IMR-90 (cell line): ENCODE measurements around the gene HACD4. TPM values are rescaled to one million over a fixed set of nuclear protein-coding genes. Genes with fewer than 3 reads are reported as not detected.

ENCODE experiments used
- ATAC-seq: fragments of 200-7000 bp; cut with Tn5 transposase; 2 replicates; pipeline ENCODE4 v1.9.1; 2020; ENCODE audit warnings: low read depth, mild to moderate bottlenecking, moderate library complexity
- BruUV-seq: library from RNA; stranded (reverse); fragments of 400-500 nt; replicated peaks from 2 replicates; lab custom pipeline; 2021; lab: Mats Ljungman, UMichigan
- CTCF ChIA-PET: fragments of 300-600 bp; formaldehyde crosslinking; extraction: SDS; loops from one replicate; lab custom pipeline; 2021; ENCODE audit warnings: antibody characterized with exemption; lab: Yijun Ruan, JAX
- POLR2A ChIA-PET: fragments of 300-600 bp; sonication (Branson Sonifier 250); formaldehyde crosslinking; loops from one replicate; lab custom pipeline; 2022; ENCODE audit warnings: antibody characterized with exemption; ENCODE audit not compliant: unreplicated experiment; lab: Charles Lee
- DNase-seq: peaks from one replicate; pipeline ENCODE4 v3.0.0; 2013
- H2AFZ ChIP-seq: replicated peaks from 2 replicates; pipeline ENCODE3; 2013; ENCODE audit warnings: low read length, mild to moderate bottlenecking; ENCODE audit not compliant: poor library complexity
- H2AK5ac ChIP-seq: 2 replicates; pipeline ENCODE4 v1.6.1; 2013; ENCODE audit warnings: low read depth, low read length, inconsistent platforms
- H2AK9ac ChIP-seq: replicated peaks from 2 replicates; pipeline ENCODE3; 2013; ENCODE audit warnings: mild to moderate bottlenecking, low read depth, low read length, moderate library complexity; ENCODE audit not compliant: poor library complexity
- H2BK120ac ChIP-seq: 2 replicates; pipeline ENCODE4 v1.6.1; 2013; ENCODE audit warnings: low read depth, low read length, inconsistent platforms
- H2BK15ac ChIP-seq: 3 replicates; pipeline ENCODE4 v1.6.1; 2013; ENCODE audit warnings: low read depth, low read length, inconsistent platforms
- H2BK20ac ChIP-seq: 2 replicates; pipeline ENCODE4 v1.6.1; 2013; ENCODE audit warnings: low read depth, mild to moderate bottlenecking, inconsistent platforms, low read length, moderate library complexity
- H2BK5ac ChIP-seq: 2 replicates; pipeline ENCODE4 v1.6.1; 2013; ENCODE audit warnings: mild to moderate bottlenecking, low read depth, low read length, inconsistent platforms; ENCODE audit not compliant: poor library complexity, severe bottlenecking
- H3K14ac ChIP-seq: replicated peaks from 2 replicates; pipeline ENCODE4 v1.6.1; 2013; ENCODE audit warnings: low read depth, low read length, inconsistent platforms
- H3K18ac ChIP-seq: 2 replicates; pipeline ENCODE4 v1.6.1; 2013; ENCODE audit warnings: low read depth, low read length, control low read depth
- H3K23ac ChIP-seq: 2 replicates; pipeline ENCODE4 v1.6.1; 2013; ENCODE audit warnings: low read depth, low read length, inconsistent platforms
- H3K27ac ChIP-seq: 2 replicates; pipeline ENCODE4 v1.5.1; 2013; ENCODE audit warnings: mild to moderate bottlenecking, control low read depth, low read length; ENCODE audit not compliant: insufficient read depth
- H3K27me3 ChIP-seq: 2 replicates; pipeline ENCODE4 v1.6.1; 2013; ENCODE audit warnings: low read length; ENCODE audit not compliant: control insufficient read depth, insufficient read depth
- H3K36me3 ChIP-seq: 2 replicates; pipeline ENCODE4 v1.6.1; 2013; ENCODE audit warnings: low read length, mixed read lengths; ENCODE audit not compliant: control insufficient read depth, insufficient read depth
- H3K4ac ChIP-seq: 2 replicates; pipeline ENCODE4 v1.6.1; 2013; ENCODE audit warnings: low read depth, low read length, inconsistent platforms
- H3K4me1 ChIP-seq: 2 replicates; pipeline ENCODE4 v1.6.1; 2013; ENCODE audit warnings: low read length, mixed read lengths; ENCODE audit not compliant: control insufficient read depth, insufficient read depth
- H3K4me2 ChIP-seq: 2 replicates; pipeline ENCODE4 v1.6.1; 2013; ENCODE audit warnings: low read depth, mild to moderate bottlenecking, control low read depth, low read length, moderate library complexity
- H3K4me3 ChIP-seq: 2 replicates; pipeline ENCODE4 v1.5.1; 2013; ENCODE audit warnings: low read depth, mild to moderate bottlenecking, control low read depth, low read length, moderate library complexity; ENCODE audit not compliant: insufficient read depth
- H3K56ac ChIP-seq: 2 replicates; pipeline ENCODE4 v1.6.1; 2013; ENCODE audit warnings: low read length, inconsistent platforms; ENCODE audit not compliant: insufficient read depth; ENCODE audit errors: extremely low read depth
- H3K79me1 ChIP-seq, 2 experiments: 2 replicates each; pipeline ENCODE4 v1.6.1; 2013; ENCODE audit warnings: low read length in 2 of 2, inconsistent platforms in 1 of 2, low read depth in 1 of 2
- H3K9ac ChIP-seq: 2 replicates; pipeline ENCODE4 v1.6.1; 2013; ENCODE audit warnings: low read depth, low read length, control low read depth
- H3K9me1 ChIP-seq: 2 replicates; pipeline ENCODE4 v1.6.1; 2013; ENCODE audit warnings: low read length, inconsistent platforms; ENCODE audit not compliant: insufficient read depth
- H3K9me3 ChIP-seq: 2 replicates; pipeline ENCODE4 v1.6.1; 2013; ENCODE audit warnings: low read length; ENCODE audit not compliant: control insufficient read depth, insufficient read depth
- H4K20me1 ChIP-seq: 2 replicates; pipeline ENCODE4 v1.6.1; 2013; ENCODE audit warnings: low read length, inconsistent platforms; ENCODE audit not compliant: insufficient read depth
- H4K5ac ChIP-seq: 2 replicates; pipeline ENCODE4 v1.6.1; 2013; ENCODE audit warnings: mild to moderate bottlenecking, low read depth, low read length, control low read depth
- H4K8ac ChIP-seq, 2 experiments: 2 replicates each; pipeline ENCODE4 v1.6.1; 2013; ENCODE audit warnings: low read depth in 2 of 2, low read length in 2 of 2, control low read depth in 1 of 2, inconsistent platforms in 1 of 2
- H4K91ac ChIP-seq: 2 replicates; pipeline ENCODE4 v1.6.1; 2013; ENCODE audit warnings: low read depth, low read length, inconsistent platforms; ENCODE audit not compliant: insufficient read depth
- CHD1 ChIP-seq: IDR thresholded peaks from 2 replicates; pipeline ENCODE4 v1.6.1; 2012; ENCODE audit warnings: low read depth, low read length, improper control_type of control experiment
- ELK1 ChIP-seq: fragments of 150-350 bp; IDR thresholded peaks from 2 replicates; pipeline ENCODE4 v1.6.1; 2016; ENCODE audit warnings: low read depth, mild to moderate bottlenecking, low read length, moderate library complexity, borderline replicate concordance
- MAFK ChIP-seq: IDR thresholded peaks from 2 replicates; pipeline ENCODE4 v1.6.1; 2012; ENCODE audit warnings: low read depth, low read length, improper control_type of control experiment
- NFE2L2 ChIP-seq: fragments of 150-350 bp; IDR thresholded peaks from 2 replicates; pipeline ENCODE4 v1.6.1; 2016; ENCODE audit warnings: low read depth, mild to moderate bottlenecking, low read length
- POLR2A ChIP-seq: IDR thresholded peaks from 2 replicates; pipeline ENCODE4 v1.6.1; 2012; ENCODE audit warnings: mild to moderate bottlenecking, low read depth, low read length
- RAD21 ChIP-seq: IDR thresholded peaks from 2 replicates; pipeline ENCODE4 v1.6.1; 2012; ENCODE audit warnings: low read length, improper control_type of control experiment
- RCOR1 ChIP-seq: IDR thresholded peaks from 2 replicates; pipeline ENCODE4 v1.6.1; 2012; ENCODE audit warnings: mild to moderate bottlenecking, low read length, improper control_type of control experiment; ENCODE audit not compliant: insufficient replicate concordance
- WGBS, 2 experiments: methylation state at CpG; one replicate each; pipeline versions ENCODE4 v1.1.5 to v1.1.7; 2013; ENCODE audit warnings: missing lambda C conversion rate in 2 of 2; ENCODE audit not compliant: insufficient read length in 1 of 2; ENCODE audit errors: extremely low coverage in 2 of 2; 5-methylcytosine and 5-hydroxymethylcytosine counted together
- dilution Hi-C: fragments of 300-500 bp; cut with HindIII; formaldehyde crosslinking; loops from one replicate; pipeline ENCODE4 v1.14.3; 2018; ENCODE audit warnings: low sequenced_read_pairs; ENCODE audit not compliant: unreplicated experiment
- in situ Hi-C: fragments of 300-500 bp; cut with MboI; formaldehyde crosslinking; loops from 3 replicates; pipeline ENCODE4 v1.14.3; 2019; ENCODE audit warnings: low sequenced_read_pairs, inconsistent platforms, mixed read lengths
- intact Hi-C: fragments of 100-400 bp; cut with micrococcal nuclease; formaldehyde crosslinking; loops from 2 replicates; pipeline ENCODE4 v1.10.0; 2022
- polyA plus RNA-seq, 3 experiments: library from polyadenylated mRNA; depleted of rRNA; stranded (reverse); fragments of >200 nt; gene quantifications; 2 replicates each; pipeline ENCODE4 v1.2.3, GENCODE V29; 2012; ENCODE audit warnings: low replicate concordance in 1 of 3
- total RNA-seq: library from RNA; depleted of rRNA; stranded (reverse); fragments of >200 nt; gene quantifications from 2 replicates; pipeline ENCODE4 v1.2.3, GENCODE V29; 2012

Gene HACD4
- total and polyA plus RNA-seq, 2 of the 4 experiments (the other 2 are of a cell fraction), result 1.9 to 2.2 TPM

GRCh38 chr9:21077781-21078180, 46.3 kb upstream of the HACD4 start, which contains the start of gene IFNB1:
TSS of gene IFNB1 (minus strand) at chr9:21077942. CDS start at chr9:21077869, 73 bp downstream.
- intact Hi-C loops (no loop called here), in situ Hi-C loops (no loop called here), dilution Hi-C loops (no loop called here)
- no peak for DNase-seq
- POLR2A ChIA-PET, result no interaction called here
- Histone ChIP-seq H3K4me1 (no peaks in the 10 kb centered on the region), H2AK5ac (no peak within 1 kb of the TSS), H3K27me3 (no peaks in the 10 kb centered on the region; the same call in 1 of the 2 replicates), H3K9me1 (no peaks in the 10 kb centered on the region), H4K5ac (no peak within 1 kb of the TSS), H3K27ac (no peak within 1 kb of the TSS), H3K4ac (no peak within 1 kb of the TSS), H2BK15ac (no peak within 1 kb of the TSS), H3K9ac (no peak within 1 kb of the TSS), H3K56ac (no peak within 1 kb of the TSS), H2AFZ (peak within 1 kb of the TSS; percentile 44), H4K20me1 (no peaks in the 10 kb centered on the region), H3K79me1 (no peaks in the 10 kb centered on the region), H2BK20ac (no peak within 1 kb of the TSS), H3K4me3 (no peak within 1 kb of the TSS), H3K18ac (no peak within 1 kb of the TSS), H2AK9ac (no peak within 1 kb of the TSS), H3K4me2 (no peak within 1 kb of the TSS), H4K91ac (no peak within 1 kb of the TSS), H3K9me3 (no peaks in the 10 kb centered on the region), H4K8ac (no peak within 1 kb of the TSS), H3K14ac (no peak within 1 kb of the TSS), H3K36me3 (no peaks in the 10 kb centered on the region), H3K23ac (no peak within 1 kb of the TSS), H2BK5ac (no peak within 1 kb of the TSS), H2BK120ac (no peak within 1 kb of the TSS)
- 80% methylated on average over 1 of the region's 3 CpGs; no CpG with 5 or more reads in 1 of the 2 experiments for WGBS, 2 experiments
- TF ChIP-seq MAFK (no peak), NFE2L2 (no peak), POLR2A (no peak), CHD1 (no peak), RCOR1 (no peak), RAD21 (no peak), ELK1 (no peak)
- ATAC-seq, result no peak
- no TSS peak for BruUV-seq
- CTCF ChIA-PET, result no interaction called here
